ENCODE results near the gene FAM229B. TPM values are rescaled to one million over a fixed set of nuclear protein-coding genes. Genes with fewer than 3 reads are reported as not detected.

Gene FAM229B
- polyA plus RNA-seq, 1 experiment: 55.0 TPM

DNA sequence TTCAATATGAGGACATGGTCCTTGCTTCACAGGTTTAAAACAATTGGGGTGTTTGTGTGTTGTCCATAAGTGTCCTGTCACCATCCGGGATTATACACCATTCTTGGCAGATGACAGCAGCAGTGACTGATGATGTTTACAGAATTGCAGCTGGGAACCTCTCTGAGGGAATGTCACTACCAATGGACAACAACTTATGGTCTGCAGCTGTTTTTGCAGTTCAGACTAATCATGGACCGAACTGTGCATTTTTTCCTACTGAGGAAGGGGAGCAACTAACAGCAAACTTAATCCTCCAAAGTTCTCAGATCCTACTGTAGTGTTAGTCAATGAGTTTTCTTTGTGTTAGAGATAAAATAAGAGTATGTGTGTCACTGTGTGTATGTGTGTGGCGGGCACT, 26.0 kb downstream of the FAM229B start:
- CTCF ChIA-PET: no interaction called here
- no peaks in the 10 kb centered on the region for H3K9me3 ChIP-seq (ENCODE audit: control insufficient read depth, insufficient read depth, low read length)
- POLR2A ChIA-PET: no interaction called here
- TF ChIP-seq CTCF (IDR thresholded peaks at IDR 0.05; ENCODE audit: low read depth, low read length): no peak
- H3K27ac ChIP-seq (ENCODE audit: low read depth, low read length): no peak overlapping the region
- H3K4me3 ChIP-seq (ENCODE audit: low read depth, low read length): no peak overlapping the region
- DNase-seq (ENCODE audit: low read depth, low spot score): peak; percentile 2
- no peaks in the 10 kb centered on the region for H3K27me3 ChIP-seq (ENCODE audit: control insufficient read depth, insufficient read depth, low read length)

DNA sequence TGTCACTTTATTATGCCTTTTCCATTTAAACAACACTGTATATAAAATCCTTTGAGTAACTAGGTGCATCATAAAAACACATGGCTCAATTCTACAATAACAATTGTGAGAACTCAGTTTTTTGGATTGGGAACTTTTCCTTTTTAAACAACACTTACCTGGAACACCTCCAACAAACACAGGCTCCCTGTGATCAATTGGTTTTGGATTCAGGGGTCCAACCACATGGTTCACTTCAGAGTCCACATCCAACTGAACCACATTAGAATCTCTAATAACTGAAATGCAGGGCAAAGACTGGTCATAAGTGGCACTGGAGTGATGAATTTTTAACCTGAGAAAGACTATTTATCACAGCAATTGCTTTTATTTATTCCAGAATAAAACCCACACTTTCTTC, 26.5 kb downstream of the FAM229B start:
- CTCF ChIA-PET: no interaction called here
- no peaks in the 10 kb centered on the region for H3K9me3 ChIP-seq (ENCODE audit: control insufficient read depth, insufficient read depth, low read length)
- no peak for DNase-seq (ENCODE audit: low read depth, low spot score)
- no peaks in the 10 kb centered on the region for H3K27me3 ChIP-seq (ENCODE audit: control insufficient read depth, insufficient read depth, low read length)
- no peak overlapping the region for H3K27ac ChIP-seq (ENCODE audit: low read depth, low read length)
- no peak overlapping the region for H3K4me3 ChIP-seq (ENCODE audit: low read depth, low read length)
- no peak for TF ChIP-seq CTCF (IDR thresholded peaks at IDR 0.05; ENCODE audit: low read depth, low read length)
- POLR2A ChIA-PET: no interaction called here

GRCh38 chr6:112114577-112115223, 27.3 kb downstream of the FAM229B start:
- ChIA-PET CTCF (interaction anchor here (1.0 kb wide), 1 partner anchor 48 kb away, joined by 3 read pairs; no protein-coding TSS in a partner anchor), POLR2A (no interaction called here)
- Histone ChIP-seq H3K9me3 (ENCODE audit: control insufficient read depth, insufficient read depth, low read length) (no peaks in the 10 kb centered on the region), H3K27ac (ENCODE audit: low read depth, low read length) (no peak overlapping the region), H3K4me3 (ENCODE audit: low read depth, low read length) (no peak overlapping the region), H3K27me3 (ENCODE audit: control insufficient read depth, insufficient read depth, low read length) (no peaks in the 10 kb centered on the region)
- no peak for TF ChIP-seq CTCF (IDR thresholded peaks at IDR 0.05; ENCODE audit: low read depth, low read length)
- no peak for DNase-seq (ENCODE audit: low read depth, low spot score)

DNA sequence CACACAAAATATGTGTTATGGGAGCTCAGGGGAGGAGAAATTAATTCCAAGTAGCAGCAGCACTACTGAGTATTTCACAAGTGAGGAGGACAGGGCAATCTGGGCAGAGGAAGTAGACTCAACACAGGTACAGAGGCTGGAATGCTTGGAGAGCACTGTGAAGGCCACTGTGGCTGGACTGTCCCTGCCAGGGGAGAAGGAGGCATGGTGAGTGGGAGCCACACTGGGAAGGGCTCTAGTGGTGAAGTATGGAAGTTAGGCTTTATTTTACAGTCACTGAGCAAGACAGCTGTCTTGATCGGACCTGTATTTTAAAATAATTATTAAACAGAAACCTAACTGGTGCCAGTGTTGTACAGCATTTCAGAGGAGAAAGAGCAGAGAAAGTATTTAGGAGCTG, 28.8 kb downstream of the FAM229B start:
- no peak overlapping the region for H3K27ac ChIP-seq (ENCODE audit: low read depth, low read length)
- TF ChIP-seq CTCF (IDR thresholded peaks at IDR 0.05; ENCODE audit: low read depth, low read length): no peak
- DNase-seq (ENCODE audit: low read depth, low spot score): no peak
- POLR2A ChIA-PET: no interaction called here
- no peaks in the 10 kb centered on the region for H3K27me3 ChIP-seq (ENCODE audit: control insufficient read depth, insufficient read depth, low read length)
- CTCF ChIA-PET: interaction anchor here (0.7 kb wide), 1 partner anchor 29 kb away, joined by 3 read pairs; the partner anchor contains the start of genes FAM229B and TUBE1
- no peak overlapping the region for H3K4me3 ChIP-seq (ENCODE audit: low read depth, low read length)
- no peaks in the 10 kb centered on the region for H3K9me3 ChIP-seq (ENCODE audit: control insufficient read depth, insufficient read depth, low read length)

- no peak for TF ChIP-seq CTCF (IDR thresholded peaks at IDR 0.05; ENCODE audit: low read depth, low read length)
- Histone ChIP-seq H3K27me3 (ENCODE audit: control insufficient read depth, insufficient read depth, low read length) (no peaks in the 10 kb centered on the region), H3K4me3 (ENCODE audit: low read depth, low read length) (no peak overlapping the region), H3K27ac (ENCODE audit: low read depth, low read length) (no peak overlapping the region), H3K9me3 (ENCODE audit: control insufficient read depth, insufficient read depth, low read length) (no peaks in the 10 kb centered on the region)
- no peak for DNase-seq (ENCODE audit: low read depth, low spot score)
- ChIA-PET POLR2A (no interaction called here), CTCF (no interaction called here)
These were observed 30.2 kb downstream of the FAM229B start for GRCh38 chr6:112117554-112117953.

Data from AG04450 (cell line).